Loucy (cell line): Measurements from ENCODE around the gene TUFT1.

Source experiments
- EZH2phosphoT487 ChIP-seq: fragments of 200-600 bp; IDR thresholded peaks from 2 replicates; pipeline ENCODE4 v1.6.1; 2018; ENCODE audit warnings: antibody characterized with exemption, mild to moderate bottlenecking, moderate library complexity, borderline replicate concordance
- TF ChIP-seq, protein P1 (sequence below): fragments of 200-600 bp; sonication (generic); conservative IDR thresholded peaks from 2 replicates; pipeline ENCODE4 v1.5.1; 2014; ENCODE audit warnings: mild to moderate bottlenecking, antibody characterized with exemption, low read length

- TF ChIP-seq, protein P1, sequence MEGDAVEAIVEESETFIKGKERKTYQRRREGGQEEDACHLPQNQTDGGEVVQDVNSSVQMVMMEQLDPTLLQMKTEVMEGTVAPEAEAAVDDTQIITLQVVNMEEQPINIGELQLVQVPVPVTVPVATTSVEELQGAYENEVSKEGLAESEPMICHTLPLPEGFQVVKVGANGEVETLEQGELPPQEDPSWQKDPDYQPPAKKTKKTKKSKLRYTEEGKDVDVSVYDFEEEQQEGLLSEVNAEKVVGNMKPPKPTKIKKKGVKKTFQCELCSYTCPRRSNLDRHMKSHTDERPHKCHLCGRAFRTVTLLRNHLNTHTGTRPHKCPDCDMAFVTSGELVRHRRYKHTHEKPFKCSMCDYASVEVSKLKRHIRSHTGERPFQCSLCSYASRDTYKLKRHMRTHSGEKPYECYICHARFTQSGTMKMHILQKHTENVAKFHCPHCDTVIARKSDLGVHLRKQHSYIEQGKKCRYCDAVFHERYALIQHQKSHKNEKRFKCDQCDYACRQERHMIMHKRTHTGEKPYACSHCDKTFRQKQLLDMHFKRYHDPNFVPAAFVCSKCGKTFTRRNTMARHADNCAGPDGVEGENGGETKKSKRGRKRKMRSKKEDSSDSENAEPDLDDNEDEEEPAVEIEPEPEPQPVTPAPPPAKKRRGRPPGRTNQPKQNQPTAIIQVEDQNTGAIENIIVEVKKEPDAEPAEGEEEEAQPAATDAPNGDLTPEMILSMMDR: no peak
- TF ChIP-seq EZH2phosphoT487: no peak
These were observed 3.6 kb upstream of the TUFT1 start for GRCh38 chr1:151536499-151536898.
